H9 (cell line): ENCODE data around the gene PIP4K2A. TPM values are rescaled to one million over a fixed set of nuclear protein-coding genes. Genes with fewer than 3 reads are reported as not detected.

ENCODE experiments used
- DNase-seq: peaks from one replicate; pipeline ENCODE4 v3.0.0-alpha.2; 2017
- H2AFZ ChIP-seq: one replicate; pipeline ENCODE4 v1.6.1; 2013; ENCODE audit warnings: mild to moderate bottlenecking, low read length, control low read depth, moderate library complexity
- H2AK5ac ChIP-seq: 2 replicates; pipeline ENCODE4 v1.6.1; 2013; ENCODE audit warnings: low read length, control low read depth, mixed read lengths; ENCODE audit not compliant: insufficient read length
- H2BK120ac ChIP-seq: one replicate; pipeline ENCODE4 v1.6.1; 2013; ENCODE audit warnings: low read depth, mild to moderate bottlenecking, low read length, control low read depth, inconsistent platforms; ENCODE audit not compliant: poor library complexity, severe bottlenecking
- H2BK12ac ChIP-seq: 2 replicates; pipeline ENCODE4 v1.6.1; 2013; ENCODE audit warnings: low read length, control low read depth, mixed read lengths, low read depth; ENCODE audit not compliant: insufficient read length
- H2BK15ac ChIP-seq: 2 replicates; pipeline ENCODE4 v1.6.1; 2013; ENCODE audit warnings: low read depth, low read length, control low read depth
- H2BK20ac ChIP-seq: one replicate; pipeline ENCODE4 v1.6.1; 2013; ENCODE audit warnings: low read depth, mild to moderate bottlenecking, low read length, control low read depth, inconsistent platforms; ENCODE audit not compliant: poor library complexity, severe bottlenecking
- H2BK5ac ChIP-seq: 2 replicates; pipeline ENCODE4 v1.6.1; 2013; ENCODE audit warnings: low read length, control low read depth, mixed read lengths; ENCODE audit not compliant: insufficient read length
- H3K14ac ChIP-seq: 2 replicates; pipeline ENCODE4 v1.6.1; 2013; ENCODE audit warnings: low read length, control low read depth; ENCODE audit not compliant: insufficient read depth
- H3K18ac ChIP-seq: 2 replicates; pipeline ENCODE4 v1.6.1; 2013; ENCODE audit warnings: low read depth, mild to moderate bottlenecking, mixed read lengths, low read length, control low read depth; ENCODE audit not compliant: insufficient read length
- H3K23ac ChIP-seq: 2 replicates; pipeline ENCODE4 v1.6.1; 2013; ENCODE audit warnings: low read length, control low read depth, mixed read lengths, low read depth; ENCODE audit not compliant: insufficient read length
- H3K23me2 ChIP-seq: 2 replicates; pipeline ENCODE4 v1.6.1; 2013; ENCODE audit warnings: low read depth, mild to moderate bottlenecking, mixed read lengths, low read length, control low read depth; ENCODE audit not compliant: insufficient read length, poor library complexity, severe bottlenecking
- H3K27ac ChIP-seq: 2 replicates; pipeline ENCODE4 v1.5.1; 2013; ENCODE audit warnings: low read length, control low read depth, mixed read lengths, low read depth; ENCODE audit not compliant: insufficient read length
- H3K27me3 ChIP-seq: 2 replicates; pipeline ENCODE4 v1.6.1; 2013; ENCODE audit warnings: low read length, control low read depth, inconsistent platforms; ENCODE audit not compliant: insufficient read depth
- H3K4ac ChIP-seq: 2 replicates; pipeline ENCODE4 v1.6.1; 2013; ENCODE audit warnings: low read depth, mild to moderate bottlenecking, control low read depth, inconsistent platforms, low read length, moderate library complexity
- H3K4me1 ChIP-seq: 2 replicates; pipeline ENCODE4 v1.6.1; 2013; ENCODE audit warnings: low read length, control low read depth, inconsistent platforms; ENCODE audit not compliant: insufficient read depth
- H3K4me2 ChIP-seq: 2 replicates; pipeline ENCODE4 v1.6.1; 2013; ENCODE audit warnings: low read length, control low read depth, mixed read lengths; ENCODE audit not compliant: insufficient read length, insufficient read depth
- H3K56ac ChIP-seq: 2 replicates; pipeline ENCODE4 v1.6.1; 2013; ENCODE audit warnings: low read depth, mild to moderate bottlenecking, mixed read lengths, low read length, control low read depth; ENCODE audit not compliant: insufficient read length
- H3K79me1 ChIP-seq: 2 replicates; pipeline ENCODE4 v1.6.1; 2013; ENCODE audit warnings: low read depth, mild to moderate bottlenecking, moderate library complexity, low read length, control low read depth, inconsistent platforms; ENCODE audit not compliant: insufficient read depth, poor library complexity, severe bottlenecking
- H3K79me2 ChIP-seq: 2 replicates; pipeline ENCODE4 v1.6.1; 2013; ENCODE audit warnings: low read length, control low read depth, inconsistent platforms; ENCODE audit not compliant: insufficient read depth
- H3K9ac ChIP-seq: 2 replicates; pipeline ENCODE4 v1.6.1; 2013; ENCODE audit warnings: low read length, control low read depth, mixed read lengths; ENCODE audit not compliant: insufficient read length; ENCODE audit errors: extremely low read depth
- H3K9me3 ChIP-seq: one replicate; pipeline ENCODE4 v1.6.1; 2013; ENCODE audit warnings: low read depth, low read length, inconsistent platforms; ENCODE audit not compliant: control insufficient read depth
- H3T11ph ChIP-seq: one replicate; pipeline ENCODE4 v1.6.1; 2013; ENCODE audit warnings: mild to moderate bottlenecking, low read length, control low read depth, inconsistent platforms
- H4K20me1 ChIP-seq: one replicate; pipeline ENCODE4 v1.6.1; 2013; ENCODE audit not compliant: control insufficient read depth, insufficient read length, insufficient read depth
- H4K5ac ChIP-seq: 2 replicates; pipeline ENCODE4 v1.6.1; 2013; ENCODE audit warnings: low read depth, mild to moderate bottlenecking, mixed read lengths, low read length, control low read depth; ENCODE audit not compliant: insufficient read length
- H4K8ac ChIP-seq: replicated peaks from 2 replicates; pipeline ENCODE4 v1.6.1; 2013; ENCODE audit warnings: low read length, control low read depth, mixed read lengths, low read depth; ENCODE audit not compliant: insufficient read length
- H4K91ac ChIP-seq: 2 replicates; pipeline ENCODE4 v1.6.1; 2013; ENCODE audit warnings: low read depth, mild to moderate bottlenecking, moderate library complexity, mixed read lengths, low read length, control low read depth; ENCODE audit not compliant: insufficient read length
- H3K27ac Mint-ChIP-seq, 3 experiments: 2 replicates in 2 of 3; 3 replicates in 1 of 3; pipeline ENCODE4 v1.8.0; 2020 to 2021; ENCODE audit warnings: mixed read lengths in 3 of 3, mild to moderate bottlenecking in 1 of 3, moderate library complexity in 1 of 3
- H3K27me3 Mint-ChIP-seq: 2 replicates; pipeline ENCODE4 v1.8.0; 2021; ENCODE audit warnings: low read depth, mild to moderate bottlenecking, moderate library complexity, mixed read lengths
- H3K36me3 Mint-ChIP-seq, 3 experiments: 2 replicates in 2 of 3; 3 replicates in 1 of 3; pipeline ENCODE4 v1.8.0; 2020 to 2021; ENCODE audit warnings: low read depth in 3 of 3, mixed read lengths in 3 of 3; ENCODE audit not compliant: insufficient read depth in 1 of 3
- H3K4me1 Mint-ChIP-seq, 2 experiments: 2 replicates each; pipeline ENCODE4 v1.8.0; 2020; ENCODE audit warnings: mixed read lengths in 2 of 2
- H3K4me3 Mint-ChIP-seq, 2 experiments: 2 replicates in 1 of 2; 3 replicates in 1 of 2; pipeline ENCODE4 v1.8.0; 2020 to 2021; ENCODE audit warnings: mild to moderate bottlenecking in 2 of 2, mixed read lengths in 2 of 2, moderate library complexity in 1 of 2
- H3K9me3 Mint-ChIP-seq, 2 experiments: 2 replicates in 1 of 2; 3 replicates in 1 of 2; pipeline ENCODE4 v1.8.0; 2020; ENCODE audit warnings: mild to moderate bottlenecking in 2 of 2, mixed read lengths in 2 of 2, moderate library complexity in 1 of 2
- CTCF ChIP-seq: fragments of 200-600 bp; sonication (generic); conservative IDR thresholded peaks from 3 replicates; pipeline ENCODE4 v1.8.0; 2021; ENCODE audit warnings: antibody characterized with exemption, mild to moderate bottlenecking
- WGBS: extraction: QIAGEN DNeasy Blood & Tissue Kit; methylation state at CpG from one replicate; pipeline ENCODE4 v1.1.7; 2013; ENCODE audit warnings: missing lambda C conversion rate, low lambda C conversion rate, mixed read lengths; ENCODE audit not compliant: insufficient read length; ENCODE audit errors: extremely low coverage; 5-methylcytosine and 5-hydroxymethylcytosine counted together
- total RNA-seq: library from RNA; stranded (reverse); gene quantifications from 2 replicates; pipeline ENCODE4 v1.2.1, GENCODE V29; 2021

The PIP4K2A gene
- total RNA-seq, 1 experiment from 2014 or later: 33.6 TPM

DNA sequence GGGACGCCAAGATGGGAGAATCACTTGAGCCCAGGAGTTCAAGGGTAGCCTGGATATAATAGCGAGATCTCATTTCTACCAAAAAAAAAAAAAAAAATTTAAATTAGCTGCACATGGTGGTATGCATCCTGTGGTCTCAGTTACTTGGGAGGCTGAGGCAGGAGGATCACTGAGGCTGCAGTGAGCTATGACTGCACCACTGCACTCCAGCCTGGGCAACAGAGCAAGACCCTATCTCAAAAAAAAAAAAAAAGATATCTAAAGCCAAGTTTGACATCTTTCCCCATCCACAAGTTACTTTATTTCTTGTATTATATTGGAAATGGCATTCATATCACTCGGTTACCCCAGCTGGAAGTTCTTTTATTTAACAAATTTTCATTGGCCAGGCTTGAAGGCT, 3.4 kb upstream of the PIP4K2A start:
- Histone ChIP-seq H2BK120ac (no peak overlapping the region), H3K23ac (no peak overlapping the region), H2BK5ac (no peak overlapping the region), H3K9me3 (no peaks in the 10 kb centered on the region), H3K27ac (no peak overlapping the region), H4K8ac (no peak overlapping the region), H3K4me2 (no peak overlapping the region), H3K18ac (no peak overlapping the region), H3K79me1 (no peaks in the 10 kb centered on the region), H2BK20ac (no peak overlapping the region), H2BK15ac (no peak overlapping the region), H2AFZ (no peak overlapping the region), H2BK12ac (no peak overlapping the region), H3K79me2 (peaks cover 1% of the 10 kb centered on the region; the same call in 1 of the 2 replicates), H3K9ac (no peak overlapping the region), H3K4me1 (no peaks in the 10 kb centered on the region; the same call in 1 of the 2 replicates), H4K20me1 (no peaks in the 10 kb centered on the region), H3K27me3 (no peaks in the 10 kb centered on the region; the same call in 1 of the 2 replicates), H4K91ac (no peak overlapping the region), H2AK5ac (no peak overlapping the region), H3K23me2 (peaks cover 11% of the 10 kb centered on the region), H3K56ac (no peak overlapping the region), H3K4ac (no peak overlapping the region), H3K14ac (no peak overlapping the region), H4K5ac (no peak overlapping the region), H3T11ph (no peak overlapping the region)
- DNase-seq: no peak
- no CpG with 5 or more reads among the region's 3 CpGs for WGBS
- no peak for TF ChIP-seq CTCF
- Mint-ChIP-seq H3K27me3 (peaks cover 20% of the 10 kb centered on the region), H3K4me1 (peaks cover 10% of the 10 kb centered on the region in 2 experiments), H3K36me3 (no peaks in the 10 kb centered on the region), H3K9me3 (no peaks in the 10 kb centered on the region; a peak in 1 of 5 replicates), H3K27ac (no peak overlapping the region), H3K4me3 (no peak overlapping the region)
